B cell (primary cell): ENCODE results near the gene PSMB2. TPM values are rescaled to one million over a fixed set of nuclear protein-coding genes. Genes with fewer than 3 reads are reported as not detected.
"Not testable (repeated sequence)": the region's sequence is repeated elsewhere in the genome, so short reads cannot be mapped to it uniquely, and the experiment has no call there.

Experiments
- ATAC-seq: fragments of 200-7000 bp; cut with Tn5 transposase; one replicate; pipeline ENCODE4 v1.10.0; 2021; ENCODE audit warnings: low read depth, mild to moderate bottlenecking, moderate number of reproducible peaks, moderate library complexity
- CTCF ChIA-PET: fragments of 350-600 bp; sonication (Branson Sonifier 250); formaldehyde crosslinking; loops from one replicate; lab custom pipeline; 2021; ENCODE audit warnings: antibody characterized with exemption, inconsistent platforms; lab: Charles Lee
- POLR2A ChIA-PET: fragments of 350-600 bp; sonication (Branson Sonifier 250); formaldehyde crosslinking; loops from one replicate; lab custom pipeline; 2021; ENCODE audit warnings: antibody characterized with exemption; lab: Charles Lee
- DNase-seq: peaks from one replicate; pipeline ENCODE4 v3.0.0; 2013
- H2AFZ ChIP-seq: 2 replicates; pipeline ENCODE4 v1.6.1; 2012; ENCODE audit warnings: mild to moderate bottlenecking, low read depth, low read length; ENCODE audit not compliant: insufficient read depth, poor library complexity, severe bottlenecking
- H3K27ac ChIP-seq, 2 donors: 1 replicate in 1 of 2; 2 replicates in 1 of 2; pipeline ENCODE4 v1.5.1; 2012 to 2013; ENCODE audit warnings: low read length in 2 of 2, mild to moderate bottlenecking in 2 of 2, moderate library complexity in 1 of 2
- H3K27me3 ChIP-seq, 4 experiments: fragments of 200-600 bp in 1 of 4; sonication (generic) in 1 of 4; replicated peaks in 1 of 4; 1 replicate in 2 of 4; 2 replicates in 2 of 4; pipeline versions ENCODE4 v1.6.1 to v1.7.0; 2013 to 2016; ENCODE audit warnings: low read length in 3 of 4, mild to moderate bottlenecking in 2 of 4, mixed read lengths in 1 of 4, moderate library complexity in 1 of 4; ENCODE audit not compliant: insufficient read depth in 4 of 4, control insufficient read depth in 3 of 4; ENCODE audit errors: control extremely low read depth in 1 of 4
- H3K36me3 ChIP-seq, 2 experiments: replicated peaks in 1 of 2; 1 replicate in 1 of 2; 2 replicates in 1 of 2; pipeline versions ENCODE4 v1.6.1 to v1.7.1; 2013; ENCODE audit warnings: low read length in 1 of 2; ENCODE audit not compliant: insufficient read depth in 2 of 2, control insufficient read depth in 1 of 2; ENCODE audit errors: control extremely low read depth in 1 of 2, extremely low read depth in 1 of 2
- H3K4me1 ChIP-seq, 2 donors: fragments of 200-600 bp in 1 of 2; sonication (generic) in 1 of 2; 1 replicate in 1 of 2; 2 replicates in 1 of 2; pipeline versions ENCODE4 v1.5.1 to v1.6.1; 2013 to 2017; ENCODE audit warnings: low read length in 2 of 2; ENCODE audit not compliant: control insufficient read depth in 2 of 2, insufficient read depth in 2 of 2
- H3K4me2 ChIP-seq: replicated peaks from 2 replicates; pipeline ENCODE3; 2012; ENCODE audit warnings: mild to moderate bottlenecking, low read depth, low read length; ENCODE audit not compliant: poor library complexity, severe bottlenecking
- H3K4me3 ChIP-seq, 5 experiments: fragments of 200-600 bp in 1 of 5; sonication (generic) in 1 of 5; 1 replicate in 3 of 5; 2 replicates in 2 of 5; pipeline versions ENCODE4 v1.5.1 to v1.7.0; 2011 to 2016; ENCODE audit warnings: low read length in 4 of 5, mild to moderate bottlenecking in 4 of 5, low read depth in 2 of 5, control low read depth in 1 of 5, moderate library complexity in 1 of 5; ENCODE audit not compliant: insufficient read depth in 1 of 5; ENCODE audit errors: control extremely low read depth in 1 of 5, extremely low read depth in 1 of 5
- H3K79me2 ChIP-seq: fragments of 200-600 bp; sonication (generic); one replicate; pipeline ENCODE4 v1.6.0; 2016; ENCODE audit warnings: low read length; ENCODE audit not compliant: control insufficient read depth, insufficient read depth
- H3K9ac ChIP-seq: fragments of 200-600 bp; sonication (generic); 2 replicates; pipeline ENCODE4 v1.6.1; 2017; ENCODE audit warnings: mild to moderate bottlenecking, low read length, moderate library complexity
- H3K9me3 ChIP-seq, 3 donors: one replicate each; pipeline versions ENCODE4 v1.6.1 to v1.7.1; 2013; ENCODE audit warnings: low read length in 2 of 3; ENCODE audit not compliant: control insufficient read depth in 2 of 3, insufficient read depth in 1 of 3; ENCODE audit errors: control extremely low read depth in 1 of 3
- H4K20me1 ChIP-seq: 2 replicates; pipeline ENCODE4 v1.6.0; 2012; ENCODE audit warnings: mild to moderate bottlenecking, low read length; ENCODE audit not compliant: insufficient read depth, control insufficient read depth, poor library complexity, severe bottlenecking
- H3K27ac Mint-ChIP-seq: one replicate; pipeline ENCODE4 v1.8.0; 2021; ENCODE audit warnings: mixed read lengths
- H3K27me3 Mint-ChIP-seq: one replicate; pipeline ENCODE4 v1.8.0; 2021; ENCODE audit warnings: mixed read lengths
- H3K4me1 Mint-ChIP-seq: one replicate; pipeline ENCODE4 v1.8.0; 2021; ENCODE audit warnings: mixed read lengths
- H3K4me3 Mint-ChIP-seq: one replicate; pipeline ENCODE4 v1.8.0; 2021; ENCODE audit warnings: mixed read lengths
- H3K9me3 Mint-ChIP-seq: one replicate; pipeline ENCODE4 v1.8.0; 2022; ENCODE audit warnings: mixed read lengths; ENCODE audit not compliant: insufficient read depth
- CTCF ChIP-seq: fragments of 200-600 bp; IDR thresholded peaks from one replicate; pipeline ENCODE4 v1.8.0; 2022; ENCODE audit warnings: antibody characterized with exemption, mild to moderate bottlenecking
- EZH2 ChIP-seq: IDR thresholded peaks from 2 replicates; pipeline ENCODE4 v1.6.1; 2012; ENCODE audit warnings: borderline replicate concordance, low read depth, mild to moderate bottlenecking, moderate library complexity, low read length; ENCODE audit not compliant: insufficient read depth, poor library complexity, severe bottlenecking
- WGBS: methylation state at CpG from one replicate; pipeline ENCODE4 v1.1.5; 2013; ENCODE audit warnings: missing lambda C conversion rate; ENCODE audit not compliant: insufficient coverage; 5-methylcytosine and 5-hydroxymethylcytosine counted together
- intact Hi-C: fragments of 100-400 bp; cut with micrococcal nuclease; formaldehyde crosslinking; loops from one replicate; pipeline ENCODE4 v1.10.0; 2022
- polyA minus RNA-seq: library from RNA; depleted of rRNA, polyadenylated mRNA; stranded (reverse); fragments of >200 nt; gene quantifications from 2 replicates; pipeline ENCODE4 v1.2.3, GENCODE V29; 2012
- polyA plus RNA-seq: library from polyadenylated mRNA; depleted of rRNA; stranded (reverse); fragments of >200 nt; gene quantifications from 2 replicates; pipeline ENCODE4 v1.2.3, GENCODE V29; 2012
- total RNA-seq, 2 donors: library from RNA; stranded (reverse); fragments of 120-200 nt in 1 of 2; gene quantifications; 1 replicate in 1 of 2; 2 replicates in 1 of 2; pipeline versions ENCODE4 v1.2.3 to v1.2.4, GENCODE V29; 2013 to 2022

PSMB2 gene
- total RNA-seq (24.8 and 26.2 TPM in 2 replicates), polyA plus RNA-seq (20.5 and 21.9 TPM in 2 replicates), polyA minus RNA-seq (8.7 and 9.4 TPM in 2 replicates)
- total RNA-seq (2013) = 15.8 TPM

DNA sequence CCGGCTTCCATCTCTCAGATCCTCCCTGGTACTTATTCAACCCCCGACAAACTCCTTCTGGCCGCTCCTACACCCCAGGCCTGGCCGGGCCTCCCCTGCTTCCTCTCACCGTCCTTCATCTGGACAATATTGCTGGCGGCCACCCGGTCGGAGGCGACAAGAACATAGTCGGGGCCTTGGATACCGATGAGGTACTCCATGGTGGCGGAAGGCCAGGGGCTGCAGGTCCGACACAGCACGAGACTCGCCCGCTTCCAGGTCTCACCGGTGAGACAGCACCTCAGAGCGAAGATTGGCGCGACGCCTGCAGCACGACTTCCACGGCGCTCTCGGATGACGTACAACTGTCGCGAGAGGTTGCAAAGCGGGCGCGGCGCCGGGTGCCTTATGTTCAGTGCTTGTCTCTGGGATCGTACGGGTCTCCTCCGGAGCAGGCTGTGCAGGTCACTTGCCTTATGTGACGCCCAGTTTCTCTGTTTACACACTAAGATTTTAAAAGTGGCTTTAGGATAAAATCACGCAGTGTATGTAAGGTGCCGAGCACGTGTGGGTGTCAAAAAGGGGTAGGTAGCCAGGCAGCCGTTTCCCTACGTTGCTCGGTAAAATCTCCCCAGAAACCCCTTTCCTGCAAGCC lies at the start of gene PSMB2:
PSMB2 (minus strand) TSS at position 294 of the 634 bp plus-strand sequence; CDS start at position 200, 94 bp downstream.
- TF ChIP-seq CTCF (no peak), EZH2 (no peak)
- Mint-ChIP-seq H3K27ac (peak within 1 kb of the TSS; percentile 98), H3K27me3 (peaks cover 23% of the 10 kb centered on the region), H3K4me3 (peak within 1 kb of the TSS; percentile 100), H3K9me3 (no peaks in the 10 kb centered on the region), H3K4me1 (peaks cover 39% of the 10 kb centered on the region)
- ATAC-seq (peak; percentile 91), DNase-seq (peak; percentile 96)
- under 1% methylated on average over 36 of the region's 43 CpGs for WGBS
- intact Hi-C loops = loop anchor here (1.0 to 5.0 kb wide), 5 partner anchors 64 to 756 kb away; partner anchors contain the start of genes C1orf216, CLSPN, KIAA0319L and LSM10
- Histone ChIP-seq H3K4me3 (peak within 1 kb of the TSS; percentile 84 to 97 (median 92)), H3K9ac (peak within 1 kb of the TSS; percentile 93), H3K9me3 (no peaks in the 10 kb centered on the region), H3K4me1 (peaks cover 14 to 18% of the 10 kb centered on the region in 2 donors), H2AFZ (peak within 1 kb of the TSS; percentile 91), H3K4me2 (peak within 1 kb of the TSS; percentile 73), H3K79me2 (peaks cover 37% of the 10 kb centered on the region), H3K27me3 (peaks cover 0 to 21% (median 5%) of the 10 kb centered on the region in 4 experiments), H4K20me1 (peaks cover 5% of the 10 kb centered on the region), H3K36me3 (peaks cover 0 to 2% of the 10 kb centered on the region in 2 experiments), H3K27ac (peak within 1 kb of the TSS; percentile 75 to 76)
- ChIA-PET POLR2A (interaction anchor here (0.6 to 1.3 kb wide), 2 partner anchors 64 to 562 kb away, joined by 3 to 13 read pairs; partner anchors contain the start of gene ZMYM1), CTCF (interaction anchor here (0.6 to 1.0 kb wide), 2 partner anchors 64 to 74 kb away, joined by 3 to 4 read pairs; no protein-coding TSS in a partner anchor)

- ATAC-seq (no peak), DNase-seq (no peak)
- Histone ChIP-seq H3K4me2 (no peak overlapping the region), H3K79me2 (no peaks in the 10 kb centered on the region), H3K36me3 (no peaks in the 10 kb centered on the region), H3K4me3 (no peak overlapping the region), H2AFZ (no peak overlapping the region), H3K27me3 (peaks cover 0 to 4% (median 1%) of the 10 kb centered on the region in 4 experiments), H3K9me3 (no peaks in the 10 kb centered on the region), H3K4me1 (no peaks in the 10 kb centered on the region), H3K27ac (no peak overlapping the region), H3K9ac (no peak overlapping the region), H4K20me1 (no peaks in the 10 kb centered on the region)
- no peak overlapping the region for H3K4me3 Mint-ChIP-seq
- peaks cover 25% of the 10 kb centered on the region for H3K27me3 Mint-ChIP-seq
- intact Hi-C loops = no loop called here
- ChIA-PET POLR2A (no interaction called here), CTCF (no interaction called here)
- H3K27ac Mint-ChIP-seq = no peak overlapping the region
- no peak for TF ChIP-seq CTCF
- no peak for TF ChIP-seq EZH2
- H3K4me1 Mint-ChIP-seq = no peaks in the 10 kb centered on the region
- 64% methylated on average over 8 of the region's 9 CpGs for WGBS
- no peaks in the 10 kb centered on the region for H3K9me3 Mint-ChIP-seq
These were observed 49.8 kb upstream of the PSMB2 start for GRCh38 chr1:35691080-35691479.

GRCh38 chr1:35690103-35690502 lies 48.8 kb upstream of the PSMB2 start:
- H3K79me2 ChIP-seq, H3K4me2 ChIP-seq, H3K9ac ChIP-seq, ATAC-seq, H3K27ac Mint-ChIP-seq, H3K36me3 ChIP-seq, CTCF ChIA-PET, POLR2A ChIA-PET, H3K4me3 ChIP-seq, H2AFZ ChIP-seq, H4K20me1 ChIP-seq, H3K9me3 Mint-ChIP-seq, H3K4me1 ChIP-seq, H3K4me1 Mint-ChIP-seq, H3K27ac ChIP-seq, H3K9me3 ChIP-seq, H3K4me3 Mint-ChIP-seq, H3K27me3 ChIP-seq, intact Hi-C loops, DNase-seq: not testable (repeated sequence)
- WGBS = no CpG with 5 or more reads among the region's 4 CpGs
- H3K27me3 Mint-ChIP-seq = peaks cover 21% of the 10 kb centered on the region
